H1 (cell line): ENCODE measurements around the gene ARHGAP26. TPM values are rescaled to one million over a fixed set of nuclear protein-coding genes. Genes with fewer than 3 reads are reported as not detected.

Experiments used
- CTCF ChIA-PET: fragments of 300-600 bp; sonication (Branson Sonifier 250); formaldehyde crosslinking; loops from one replicate; lab custom pipeline; 2021; ENCODE audit not compliant: partially characterized antibody; lab: Charles Lee
- POLR2A ChIA-PET: fragments of 300-600 bp; sonication (Branson Sonifier 250); formaldehyde crosslinking; loops from one replicate; lab custom pipeline; 2021; ENCODE audit warnings: inconsistent platforms; ENCODE audit not compliant: partially characterized antibody; lab: Charles Lee
- DNase-seq, 2 experiments: peaks; one replicate each; pipeline versions ENCODE4 v3.0.0 to v3.0.0-alpha.2; 2010 to 2022; ENCODE audit warnings: low spot score in 2 of 2, low read depth in 1 of 2, mixed read lengths in 1 of 2
- FAIRE-seq: peaks from 2 replicates; lab custom pipeline; 2011; peaks lifted over from hg19 to GRCh38; lab: Jason Lieb, UNC
- H2AFZ ChIP-seq: 2 replicates; pipeline ENCODE4 v1.8.1; 2012; ENCODE audit warnings: low read length, inconsistent platforms
- H2AK5ac ChIP-seq: 2 replicates; pipeline ENCODE4 v1.6.1; 2013; ENCODE audit warnings: low read depth, low read length
- H2BK120ac ChIP-seq: replicated peaks from 2 replicates; pipeline ENCODE3; 2013; ENCODE audit warnings: low read depth, low read length, inconsistent platforms
- H2BK12ac ChIP-seq: 2 replicates; pipeline ENCODE4 v1.6.1; 2013; ENCODE audit warnings: low read depth, low read length
- H2BK15ac ChIP-seq: 2 replicates; pipeline ENCODE4 v1.6.1; 2013; ENCODE audit warnings: low read length
- H2BK20ac ChIP-seq: 2 replicates; pipeline ENCODE4 v1.6.1; 2013; ENCODE audit warnings: low read length
- H2BK5ac ChIP-seq: 2 replicates; pipeline ENCODE4 v1.6.1; 2013; ENCODE audit warnings: low read depth, low read length
- H3K14ac ChIP-seq: 2 replicates; pipeline ENCODE4 v1.6.1; 2013; ENCODE audit warnings: inconsistent platforms; ENCODE audit not compliant: insufficient read length
- H3K18ac ChIP-seq: 2 replicates; pipeline ENCODE4 v1.6.1; 2013; ENCODE audit warnings: low read length; ENCODE audit errors: extremely low read depth
- H3K23ac ChIP-seq: 2 replicates; pipeline ENCODE4 v1.6.1; 2013; ENCODE audit warnings: inconsistent platforms; ENCODE audit not compliant: insufficient read length
- H3K23me2 ChIP-seq: 2 replicates; pipeline ENCODE4 v1.6.1; 2013; ENCODE audit warnings: low read depth, low read length
- H3K27ac ChIP-seq: 2 replicates; pipeline ENCODE4 v1.6.1; 2011; ENCODE audit warnings: low read depth, low read length, inconsistent platforms
- H3K27me3 ChIP-seq, 4 experiments: replicated peaks in 1 of 4; 1 replicate in 1 of 4; 2 replicates in 3 of 4; pipeline versions ENCODE4 v1.6.1 to v1.8.1; 2011 to 2013; ENCODE audit warnings: low read length in 3 of 4, mild to moderate bottlenecking in 3 of 4, inconsistent platforms in 2 of 4, mixed read lengths in 2 of 4, moderate library complexity in 1 of 4; ENCODE audit not compliant: control insufficient read depth in 3 of 4, insufficient read depth in 3 of 4; ENCODE audit errors: extremely low read depth in 1 of 4
- H3K36me3 ChIP-seq, 4 experiments: 2 replicates each; pipeline versions ENCODE4 v1.6.1 to v1.8.1; 2011 to 2013; ENCODE audit warnings: mild to moderate bottlenecking in 4 of 4, low read length in 3 of 4, moderate library complexity in 2 of 4, control low read depth in 1 of 4, inconsistent platforms in 1 of 4; ENCODE audit not compliant: insufficient read depth in 4 of 4, control insufficient read depth in 2 of 4
- H3K4ac ChIP-seq: replicated peaks from 2 replicates; pipeline ENCODE3; 2013; ENCODE audit warnings: low read length, low read depth, mixed read lengths, inconsistent platforms; ENCODE audit not compliant: insufficient read length
- H3K4me1 ChIP-seq, 4 experiments: replicated peaks in 1 of 4; 1 replicate in 1 of 4; 2 replicates in 3 of 4; pipeline versions ENCODE4 v1.6.1 to v1.8.1; 2011 to 2013; ENCODE audit warnings: low read length in 3 of 4, inconsistent platforms in 2 of 4, mixed read lengths in 1 of 4; ENCODE audit not compliant: insufficient read depth in 4 of 4, control insufficient read depth in 3 of 4
- H3K4me2 ChIP-seq, 2 experiments: 2 replicates each; pipeline versions ENCODE4 v1.6.1 to v1.8.1; 2011 to 2013; ENCODE audit warnings: low read depth in 2 of 2, low read length in 2 of 2, control low read depth in 1 of 2, inconsistent platforms in 1 of 2, mild to moderate bottlenecking in 1 of 2; ENCODE audit not compliant: insufficient read depth in 1 of 2
- H3K4me3 ChIP-seq, 4 experiments: fragments of 200-600, 300-600 bp in 1 of 4; sonication (generic), shearing (Covaris generic), sonication (Bioruptor Twin) in 1 of 4; 2 replicates each; pipeline versions ENCODE4 v1.5.1 to v1.8.1; 2011 to 2016; ENCODE audit warnings: low read length in 4 of 4, low read depth in 3 of 4, control low read depth in 2 of 4, inconsistent platforms in 2 of 4, mild to moderate bottlenecking in 2 of 4, mixed read lengths in 1 of 4, moderate library complexity in 1 of 4; ENCODE audit not compliant: insufficient read depth in 2 of 4; ENCODE audit errors: extremely low read depth in 1 of 4
- H3K56ac ChIP-seq: replicated peaks from 2 replicates; pipeline ENCODE3; 2013; ENCODE audit warnings: low read depth, mild to moderate bottlenecking, mixed read lengths, low read length, inconsistent platforms; ENCODE audit not compliant: insufficient read length
- H3K79me1 ChIP-seq: 2 replicates; pipeline ENCODE4 v1.6.1; 2013; ENCODE audit warnings: low read depth, low read length, control low read depth
- H3K79me2 ChIP-seq, 2 experiments: 2 replicates each; pipeline versions ENCODE4 v1.6.1 to v1.8.1; 2012 to 2013; ENCODE audit warnings: low read length in 2 of 2, mild to moderate bottlenecking in 2 of 2, inconsistent platforms in 1 of 2; ENCODE audit not compliant: insufficient read depth in 2 of 2, control insufficient read depth in 1 of 2
- H3K9ac ChIP-seq, 4 experiments: replicated peaks in 1 of 4; 1 replicate in 1 of 4; 2 replicates in 3 of 4; pipeline versions ENCODE4 v1.6.1 to v1.8.1; 2011 to 2013; ENCODE audit warnings: low read depth in 3 of 4, low read length in 3 of 4, control low read depth in 2 of 4, mild to moderate bottlenecking in 2 of 4, moderate library complexity in 2 of 4, inconsistent platforms in 1 of 4; ENCODE audit errors: extremely low read depth in 1 of 4
- H3K9me3 ChIP-seq, 2 experiments: 2 replicates each; pipeline versions ENCODE4 v1.6.1 to v1.8.1; 2012 to 2013; ENCODE audit warnings: mild to moderate bottlenecking in 2 of 2, moderate library complexity in 2 of 2, control low read depth in 1 of 2, inconsistent platforms in 1 of 2, low read depth in 1 of 2, low read length in 1 of 2, mixed read lengths in 1 of 2; ENCODE audit not compliant: insufficient read depth in 2 of 2
- H4K20me1 ChIP-seq, 2 experiments: replicated peaks in 1 of 2; 2 replicates each; pipeline versions ENCODE3 to v1.8.1; 2011 to 2013; ENCODE audit warnings: inconsistent platforms in 2 of 2, low read length in 2 of 2, mild to moderate bottlenecking in 1 of 2; ENCODE audit not compliant: insufficient read depth in 2 of 2, control insufficient read depth in 1 of 2
- H4K5ac ChIP-seq: 2 replicates; pipeline ENCODE4 v1.6.1; 2013; ENCODE audit warnings: low read length, low read depth, mixed read lengths, inconsistent platforms; ENCODE audit not compliant: insufficient read length
- H4K8ac ChIP-seq: 2 replicates; pipeline ENCODE4 v1.8.0; 2013; ENCODE audit warnings: mild to moderate bottlenecking, moderate library complexity, low read length, inconsistent platforms; ENCODE audit not compliant: insufficient read depth; ENCODE audit errors: extremely low read depth
- H4K91ac ChIP-seq: replicated peaks from 2 replicates; pipeline ENCODE3; 2013; ENCODE audit warnings: low read length, mixed read lengths, inconsistent platforms; ENCODE audit not compliant: insufficient read length
- CTCF ChIP-seq, 3 experiments: IDR thresholded peaks; 1 replicate in 2 of 3; 2 replicates in 1 of 3; pipeline versions ENCODE4 v1.5.1 to v1.6.1; 2011; ENCODE audit warnings: low read length in 3 of 3, mild to moderate bottlenecking in 3 of 3, inconsistent platforms in 2 of 3, low read depth in 1 of 3, moderate library complexity in 1 of 3; ENCODE audit not compliant: insufficient read depth in 1 of 3; ENCODE audit errors: control extremely low read depth in 1 of 3
- RAD21 ChIP-seq, 2 experiments: IDR thresholded peaks in 1 of 2; conservative IDR thresholded peaks in 1 of 2; 2 replicates each; pipeline ENCODE4 v1.6.1; 2011; ENCODE audit warnings: low read depth in 2 of 2, low read length in 2 of 2, improper control_type of control experiment in 1 of 2, inconsistent platforms in 1 of 2, mild to moderate bottlenecking in 1 of 2, moderate library complexity in 1 of 2
- SP4 ChIP-seq: IDR thresholded peaks from 2 replicates; pipeline ENCODE4 v1.6.1; 2012; ENCODE audit warnings: low read length, inconsistent platforms
- WGBS, 2 experiments: shearing (Covaris generic) in 1 of 2; methylation state at CpG; one replicate each; pipeline versions ENCODE4 v1.1.6 to v1.1.7; 2013 to 2015; ENCODE audit warnings: low lambda C conversion rate in 2 of 2, mixed read lengths in 2 of 2, inconsistent platforms in 1 of 2, low coverage in 1 of 2, missing lambda C conversion rate in 1 of 2; ENCODE audit not compliant: insufficient replicate concordance in 2 of 2, insufficient coverage in 1 of 2, insufficient read length in 1 of 2; ENCODE audit errors: extremely low coverage in 1 of 2, missing lambda C conversion rate in 1 of 2; 5-methylcytosine and 5-hydroxymethylcytosine counted together
- polyA plus RNA-seq, 7 experiments: library from polyadenylated mRNA; depleted of rRNA in 3 of 7; stranded (reverse) in 5 of 7; unstranded in 2 of 7; fragments of >200 nt in 5 of 7; fragments of 200-250 nt in 2 of 7; gene quantifications; 1 replicate in 5 of 7; 2 replicates in 1 of 7; 4 replicates in 1 of 7; pipeline versions ENCODE4 v1.2.1 to v1.2.3, GENCODE V29; 2011 to 2013; ENCODE audit warnings: missing spikeins in 2 of 7, mixed read lengths in 2 of 7
- total RNA-seq: library from RNA; stranded (reverse); fragmentation: NEBNext Ultra II Directional; extraction: Animal tissue kit (Norgen Biotek cat#: 25700); gene quantifications from 2 replicates; pipeline ENCODE4 v1.2.1, GENCODE V29; 2021

Gene ARHGAP26
- total and polyA plus RNA-seq, 2 of the 8 experiments (the other 6 are each of a cell fraction or from before 2014, with no cell fraction given) = 7.1 to 24.8 TPM

GRCh38 chr5:143002459-143003327, 232.5 kb downstream of the ARHGAP26 start:
- Histone ChIP-seq H3K56ac (no peak overlapping the region), H3K4ac (peak overlapping the region; percentile 17), H3K18ac (no peak overlapping the region; the same call in 1 of the 2 replicates), H4K91ac (peak overlapping the region; percentile 63), H3K4me3 (no peak overlapping the region), H3K14ac (no peak overlapping the region), H4K20me1 (no peaks in the 10 kb centered on the region), H3K23ac (no peak overlapping the region), H3K4me1 (peaks cover 0 to 3% (median 3%) of the 10 kb centered on the region in 4 experiments; a peak in 4 of 7 replicates), H3K79me2 (no peaks in the 10 kb centered on the region), H3K27me3 (no peaks in the 10 kb centered on the region), H2BK12ac (0 out of 2 replicates have a peak overlapping the region, but pooled peaks have one; percentile 45), H2BK5ac (peak overlapping the region; percentile 46), H2BK120ac (peak overlapping the region; percentile 19), H3K9me3 (no peaks in the 10 kb centered on the region), H3K23me2 (no peaks in the 10 kb centered on the region), H3K36me3 (no peaks in the 10 kb centered on the region), H3K9ac (no peak overlapping the region), H2AFZ (no peak overlapping the region), H2BK20ac (no peak overlapping the region), H4K8ac (no peak overlapping the region), H3K27ac (no peak overlapping the region; the same call in 1 of the 2 replicates), H2AK5ac (no peak overlapping the region), H2BK15ac (no peak overlapping the region), H4K5ac (no peak overlapping the region), H3K79me1 (no peaks in the 10 kb centered on the region), H3K4me2 (no peak overlapping the region; a peak in 1 of 4 replicates)
- FAIRE-seq = no peak
- ChIA-PET POLR2A (interaction anchor here (0.8 to 1.2 kb wide), 2 partner anchors 14 to 211 kb away, joined by 3 to 5 read pairs; no protein-coding TSS in a partner anchor), CTCF (interaction anchor here (0.6 to 6.8 kb wide), 40 partner anchors 9 to 1139 kb away, joined by 3 to 51 read pairs (median 4); no protein-coding TSS in a partner anchor)
- WGBS, 2 experiments = 82% methylated on average over 7 of the region's 7 CpGs; no CpG with 5 or more reads in 1 of the 2 experiments
- no peak for DNase-seq
- no peak for TF ChIP-seq SP4
- TF ChIP-seq CTCF (IDR thresholded peaks at IDR 0.05; ENCODE audit: control extremely low read depth in 1 of 3, insufficient read depth in 1 of 3, low read depth in 1 of 3, low read length in 3 of 3) = peak in 2 of 3 experiments; percentile 42 to 68; a peak in 3 of 4 replicates
- peak; percentile 68 to 71 for TF ChIP-seq RAD21 (IDR thresholded peaks at IDR 0.05 in 1 of 2, conservative IDR thresholded peaks at IDR 0.05 in 1 of 2; ENCODE audit: low read depth in 2 of 2, low read length in 2 of 2)
